Calu3 (cell line): ENCODE results near the gene NUBPL. TPM values are rescaled to one million over a fixed set of nuclear protein-coding genes. Genes with fewer than 3 reads are reported as not detected.

ENCODE experiments used
- BruUV-seq: library from RNA; stranded (reverse); fragments of 400-500 nt; replicated peaks from 2 replicates; lab custom pipeline; 2021; lab: Mats Ljungman, UMichigan
- CTCF ChIA-PET: fragments of 300-600 bp; sonication (Branson Sonifier 250); formaldehyde crosslinking; loops from one replicate; lab custom pipeline; 2022; ENCODE audit warnings: antibody characterized with exemption; lab: Charles Lee
- DNase-seq: peaks from one replicate; pipeline ENCODE4 v3.0.0; 2022
- H3K27ac Mint-ChIP-seq: one replicate; pipeline ENCODE4 v1.8.0; 2022; ENCODE audit warnings: mixed read lengths; ENCODE audit not compliant: unreplicated experiment
- H3K27me3 Mint-ChIP-seq: one replicate; pipeline ENCODE4 v1.8.0; 2022; ENCODE audit warnings: mixed read lengths; ENCODE audit not compliant: unreplicated experiment
- H3K36me3 Mint-ChIP-seq: one replicate; pipeline ENCODE4 v1.8.0; 2022; ENCODE audit warnings: mild to moderate bottlenecking, moderate library complexity, mixed read lengths; ENCODE audit not compliant: insufficient read depth, unreplicated experiment
- H3K4me1 Mint-ChIP-seq: one replicate; pipeline ENCODE4 v1.8.0; 2022; ENCODE audit warnings: mild to moderate bottlenecking, low read depth, mixed read lengths; ENCODE audit not compliant: unreplicated experiment
- H3K4me3 Mint-ChIP-seq: one replicate; pipeline ENCODE4 v1.8.0; 2022; ENCODE audit warnings: mild to moderate bottlenecking, low read depth, moderate library complexity, mixed read lengths; ENCODE audit not compliant: unreplicated experiment
- H3K9me3 Mint-ChIP-seq: one replicate; pipeline ENCODE4 v1.8.0; 2022; ENCODE audit warnings: low read depth, mixed read lengths; ENCODE audit not compliant: unreplicated experiment
- CTCF ChIP-seq: fragments of 200-600 bp; IDR thresholded peaks from one replicate; pipeline ENCODE4 v1.8.0; 2022; ENCODE audit warnings: antibody characterized with exemption; ENCODE audit not compliant: unreplicated experiment
- intact Hi-C: fragments of 100-400 bp; cut with micrococcal nuclease; formaldehyde crosslinking; loops from one replicate; pipeline ENCODE4 v1.10.0; 2022; ENCODE audit not compliant: unreplicated experiment
- total RNA-seq: library from RNA; stranded (reverse); gene quantifications from 2 replicates; pipeline ENCODE4 v1.2.3, GENCODE V29; 2022

The NUBPL gene
- total RNA-seq, 1 experiment from 2014 or later, result 14.2 TPM

- H3K4me1 Mint-ChIP-seq, result no peaks in the 10 kb centered on the region
- no peak for DNase-seq
- H3K36me3 Mint-ChIP-seq, result no peaks in the 10 kb centered on the region
- H3K27me3 Mint-ChIP-seq, result no peaks in the 10 kb centered on the region
- CTCF ChIA-PET, result no interaction called here
- no peak overlapping the region for H3K27ac Mint-ChIP-seq
- intact Hi-C loops, result no loop called here
- TF ChIP-seq CTCF, result no peak
- H3K9me3 Mint-ChIP-seq, result no peaks in the 10 kb centered on the region
- no TSS peak for BruUV-seq
- H3K4me3 Mint-ChIP-seq, result no peak overlapping the region
Measured at GRCh38 chr14:31766315-31766892, 205.2 kb downstream of the NUBPL start.

GRCh38 chr14:31768355-31768754 lies 207.2 kb downstream of the NUBPL start:
- no peaks in the 10 kb centered on the region for H3K27me3 Mint-ChIP-seq
- no peak overlapping the region for H3K27ac Mint-ChIP-seq
- H3K4me3 Mint-ChIP-seq, result no peak overlapping the region
- H3K36me3 Mint-ChIP-seq, result no peaks in the 10 kb centered on the region
- DNase-seq, result no peak
- intact Hi-C loops, result no loop called here
- no peak for TF ChIP-seq CTCF
- H3K4me1 Mint-ChIP-seq, result no peaks in the 10 kb centered on the region
- BruUV-seq, result no TSS peak
- H3K9me3 Mint-ChIP-seq, result no peaks in the 10 kb centered on the region
- CTCF ChIA-PET, result no interaction called here

- intact Hi-C loops, result no loop called here
- Mint-ChIP-seq H3K9me3 (no peaks in the 10 kb centered on the region), H3K27ac (no peak overlapping the region), H3K36me3 (no peaks in the 10 kb centered on the region), H3K4me1 (no peaks in the 10 kb centered on the region), H3K27me3 (no peaks in the 10 kb centered on the region), H3K4me3 (no peak overlapping the region)
- BruUV-seq, result no TSS peak
- TF ChIP-seq CTCF, result no peak
- CTCF ChIA-PET, result no interaction called here
- no peak for DNase-seq
Measured at GRCh38 chr14:31770271-31770670, 209.1 kb downstream of the NUBPL start.

GRCh38 chr14:31774567-31774966 lies 213.4 kb downstream of the NUBPL start:
- Mint-ChIP-seq H3K27me3 (no peaks in the 10 kb centered on the region), H3K4me3 (no peak overlapping the region), H3K4me1 (no peaks in the 10 kb centered on the region), H3K9me3 (peaks cover 3% of the 10 kb centered on the region), H3K36me3 (no peaks in the 10 kb centered on the region), H3K27ac (no peak overlapping the region)
- intact Hi-C loops, result no loop called here
- BruUV-seq, result no TSS peak
- no peak for DNase-seq
- TF ChIP-seq CTCF, result no peak
- CTCF ChIA-PET, result interaction anchor here (0.7 kb wide), 1 partner anchor 1512 kb away, joined by 3 read pairs; no protein-coding TSS in a partner anchor
